ENCODE measurements around the gene REPIN1.

GRCh38 chr7:150374026-150374425 lies 5.4 kb downstream of the REPIN1 start:
- TF ChIP-seq EZH2phosphoT487 (IDR thresholded peaks at IDR 0.05; ENCODE audit: low read depth) (no peak), CTCF (IDR thresholded peaks at IDR 0.05; ENCODE audit: low read depth, low read length) (no peak)

Measured in OCI-LY3 (cell line).